Parathyroid adenoma (tissue), 2 donors: ENCODE results near the gene CHST1.

Experiments used
- H2AFZ ChIP-seq: fragments of 300-600 bp; sonication (generic); one replicate; pipeline ENCODE4 v1.7.0; 2017; ENCODE audit warnings: antibody characterized with exemption, mild to moderate bottlenecking
- H3K27ac ChIP-seq: fragments of 300-600 bp; sonication (generic); one replicate; pipeline ENCODE4 v1.7.0; 2017
- H3K27me3 ChIP-seq: fragments of 300-600 bp; sonication (generic); one replicate; pipeline ENCODE4 v1.7.0; 2017; ENCODE audit warnings: low read length; ENCODE audit not compliant: control insufficient read depth, insufficient read depth
- H3K36me3 ChIP-seq: fragments of 300-600 bp; sonication (generic); one replicate; pipeline ENCODE4 v1.7.0; 2017; ENCODE audit warnings: low read length; ENCODE audit not compliant: control insufficient read depth, insufficient read depth
- H3K4me1 ChIP-seq: fragments of 300-600 bp; sonication (generic); one replicate; pipeline ENCODE4 v1.7.0; 2017; ENCODE audit warnings: control low read depth
- H3K4me2 ChIP-seq: fragments of 300-600 bp; sonication (generic); one replicate; pipeline ENCODE4 v1.7.0; 2017; ENCODE audit warnings: low read length
- H3K4me3 ChIP-seq: fragments of 300-600 bp; sonication (generic); one replicate; pipeline ENCODE4 v1.7.0; 2017; ENCODE audit warnings: low read depth, low read length
- H3K79me2 ChIP-seq: fragments of 300-600 bp; sonication (generic); one replicate; pipeline ENCODE4 v1.7.0; 2017; ENCODE audit warnings: control low read depth
- H3K9ac ChIP-seq: fragments of 300-600 bp; sonication (generic); one replicate; pipeline ENCODE4 v1.7.0; 2017; ENCODE audit warnings: mild to moderate bottlenecking
- H3K9me3 ChIP-seq: fragments of 300-600 bp; sonication (generic); one replicate; pipeline ENCODE4 v1.7.0; 2017; ENCODE audit warnings: low read length; ENCODE audit not compliant: control insufficient read depth
- CTCF ChIP-seq: fragments of 300-600 bp; sonication (generic); IDR thresholded peaks from one replicate; pipeline ENCODE4 v1.7.0; 2017; ENCODE audit warnings: antibody characterized with exemption, mild to moderate bottlenecking
- donor health status: primary hyperparathyroidism.

Gene CHST1

DNA sequence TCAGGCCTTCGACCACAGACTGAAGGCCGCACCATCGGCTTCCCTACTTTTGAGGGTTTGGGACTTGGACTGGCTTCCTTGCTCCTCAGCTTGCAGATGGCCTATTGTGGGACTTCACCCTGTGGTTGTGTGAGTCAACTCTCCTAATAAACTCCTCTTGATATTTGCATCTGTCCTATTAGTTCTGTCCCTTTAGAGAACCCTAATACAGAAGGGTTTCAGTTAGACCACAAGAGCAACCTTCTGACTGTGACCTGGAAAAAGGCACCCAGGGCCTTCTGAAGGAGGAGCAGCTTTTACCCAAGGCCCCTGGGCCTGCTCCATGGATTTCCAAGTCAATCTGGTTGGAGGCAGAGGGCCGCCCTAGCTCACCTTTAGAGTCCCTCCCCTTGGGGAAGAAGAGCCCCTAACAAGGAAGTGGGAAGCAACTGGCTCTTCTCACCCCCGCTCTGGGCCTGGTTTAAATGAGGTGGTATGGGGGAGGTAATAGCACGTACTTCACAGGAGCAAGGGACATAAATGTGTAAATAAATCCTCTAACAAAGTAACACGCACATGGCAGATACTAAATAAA is 11.2 kb upstream of the CHST1 start:
- H3K4me1 ChIP-seq = no peaks in the 10 kb centered on the region
- no peak overlapping the region for H3K4me2 ChIP-seq
- no peak for TF ChIP-seq CTCF
- no peaks in the 10 kb centered on the region for H3K79me2 ChIP-seq
- H3K36me3 ChIP-seq = no peaks in the 10 kb centered on the region
- H3K27me3 ChIP-seq = no peaks in the 10 kb centered on the region
- H3K27ac ChIP-seq = no peak overlapping the region
- H3K4me3 ChIP-seq = no peak overlapping the region
- no peak overlapping the region for H2AFZ ChIP-seq
- no peaks in the 10 kb centered on the region for H3K9me3 ChIP-seq
- no peak overlapping the region for H3K9ac ChIP-seq

DNA sequence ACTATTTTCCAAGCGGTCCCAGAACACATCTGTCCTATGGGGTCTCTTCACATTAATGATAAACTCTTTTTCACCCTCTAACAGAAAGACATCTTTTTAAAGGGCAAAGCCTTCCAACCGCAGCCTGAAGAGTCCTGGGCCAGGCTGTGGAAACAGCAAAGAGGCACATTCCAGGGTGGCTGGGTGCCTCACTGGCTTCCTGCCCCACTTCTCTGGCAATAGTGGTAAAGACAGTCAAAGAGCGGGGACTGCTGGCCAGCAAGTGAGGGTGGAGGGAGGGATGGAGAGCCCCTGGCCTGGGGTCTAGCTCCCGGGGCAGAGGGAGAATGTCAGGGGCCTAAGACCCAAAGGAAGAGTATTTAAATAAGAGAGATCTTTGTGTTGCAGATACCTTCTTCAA is 10.2 kb upstream of the CHST1 start:
- no peak overlapping the region for H3K4me2 ChIP-seq
- no peaks in the 10 kb centered on the region for H3K79me2 ChIP-seq
- H3K9me3 ChIP-seq = no peaks in the 10 kb centered on the region
- no peak overlapping the region for H3K9ac ChIP-seq
- H2AFZ ChIP-seq = no peak overlapping the region
- H3K4me1 ChIP-seq = no peaks in the 10 kb centered on the region
- no peaks in the 10 kb centered on the region for H3K27me3 ChIP-seq
- H3K36me3 ChIP-seq = no peaks in the 10 kb centered on the region
- no peak for TF ChIP-seq CTCF
- H3K27ac ChIP-seq = no peak overlapping the region
- H3K4me3 ChIP-seq = no peak overlapping the region

DNA sequence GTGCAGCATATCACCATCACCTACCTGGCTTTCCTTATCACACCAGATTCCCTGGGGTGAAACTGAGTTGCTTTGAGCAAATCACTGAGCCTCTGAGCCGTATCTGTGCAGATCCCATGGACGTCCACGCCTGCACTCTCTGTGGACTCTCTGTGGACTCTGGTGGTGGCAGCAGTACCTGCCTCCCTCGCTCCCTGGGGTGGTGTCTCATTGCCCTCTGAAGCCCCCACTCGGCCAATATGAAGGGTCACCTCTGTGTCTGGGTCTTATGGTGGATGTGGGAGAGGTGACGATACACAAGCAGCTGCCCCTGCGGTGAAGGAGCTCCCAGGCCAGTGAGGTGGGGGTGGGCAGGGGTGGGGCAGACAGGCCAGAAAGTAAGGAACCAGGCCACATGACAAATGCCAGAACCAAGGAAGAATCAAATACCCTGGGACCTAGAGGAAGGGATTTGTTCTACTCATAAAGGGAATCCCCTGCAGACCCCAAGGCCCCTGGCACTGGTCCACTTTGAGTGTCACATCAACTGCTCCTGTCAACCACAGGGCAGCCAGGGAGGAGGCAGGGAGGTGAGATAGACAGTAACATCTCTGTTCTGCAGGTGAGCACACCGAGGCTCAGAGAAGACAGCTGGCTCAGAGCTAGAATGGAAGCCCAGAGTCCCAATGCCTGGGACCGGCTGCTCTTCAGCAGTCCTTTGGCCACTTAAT is 9.2 kb upstream of the CHST1 start:
- Histone ChIP-seq H3K27me3 (no peaks in the 10 kb centered on the region), H3K4me2 (no peak overlapping the region), H3K4me1 (no peaks in the 10 kb centered on the region), H3K27ac (no peak overlapping the region), H3K36me3 (no peaks in the 10 kb centered on the region), H3K79me2 (no peaks in the 10 kb centered on the region), H3K9ac (no peak overlapping the region), H2AFZ (no peak overlapping the region), H3K9me3 (no peaks in the 10 kb centered on the region), H3K4me3 (no peak overlapping the region)
- no peak for TF ChIP-seq CTCF

DNA sequence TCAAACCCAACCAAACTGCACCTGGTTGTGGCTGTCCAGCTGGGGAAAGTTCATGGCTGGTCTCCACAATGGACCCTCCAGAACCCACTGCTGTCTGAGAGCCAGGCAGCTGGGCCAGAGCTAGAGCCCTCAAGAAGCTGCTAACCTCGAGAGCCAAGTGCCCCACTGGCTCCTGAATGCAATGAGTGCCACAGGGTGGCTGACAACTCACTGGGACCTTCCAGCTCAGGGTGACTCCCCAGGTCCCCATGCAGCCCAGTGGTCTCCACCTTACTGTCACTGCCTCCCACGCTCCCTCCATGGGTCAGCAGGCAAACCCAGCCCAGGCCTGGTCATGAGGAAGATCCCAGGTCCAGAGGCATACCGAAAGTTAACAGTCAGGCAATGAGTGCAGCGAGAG is 8.0 kb upstream of the CHST1 start:
- TF ChIP-seq CTCF = no peak
- H3K27me3 ChIP-seq = no peaks in the 10 kb centered on the region
- H3K27ac ChIP-seq = no peak overlapping the region
- H3K79me2 ChIP-seq = no peaks in the 10 kb centered on the region
- H3K9me3 ChIP-seq = no peaks in the 10 kb centered on the region
- no peak overlapping the region for H2AFZ ChIP-seq
- H3K4me3 ChIP-seq = no peak overlapping the region
- H3K4me2 ChIP-seq = no peak overlapping the region
- H3K9ac ChIP-seq = no peak overlapping the region
- H3K36me3 ChIP-seq = no peaks in the 10 kb centered on the region
- no peaks in the 10 kb centered on the region for H3K4me1 ChIP-seq

- Histone ChIP-seq H3K4me1 (no peaks in the 10 kb centered on the region), H3K4me3 (no peak overlapping the region), H3K79me2 (no peaks in the 10 kb centered on the region), H3K36me3 (no peaks in the 10 kb centered on the region), H3K4me2 (no peak overlapping the region), H3K9me3 (no peaks in the 10 kb centered on the region), H3K27me3 (no peaks in the 10 kb centered on the region), H3K27ac (no peak overlapping the region), H2AFZ (no peak overlapping the region), H3K9ac (no peak overlapping the region)
- no peak for TF ChIP-seq CTCF
Observed at GRCh38 chr11:45672593-45672992, 7.2 kb upstream of the CHST1 start.
